Epithelial cell of proximal tubule (primary cell): ENCODE measurements around the gene SIRPB2. TPM values are rescaled to one million over a fixed set of nuclear protein-coding genes. Genes with fewer than 3 reads are reported as not detected.

ENCODE experiments used
- DNase-seq: peaks from one replicate; pipeline ENCODE4 v3.0.0-alpha.2; 2011; ENCODE audit warnings: low read depth
- H3K4me3 ChIP-seq: 2 replicates; pipeline ENCODE4 v1.5.1; 2011; ENCODE audit warnings: low read depth, mild to moderate bottlenecking, low read length
- total RNA-seq: library from RNA; depleted of rRNA; stranded (reverse); fragments of >200 nt; gene quantifications from 2 replicates; pipeline ENCODE4 v1.2.3, GENCODE V29; 2015
- TF ChIP-seq, protein P1 (sequence below): conservative IDR thresholded peaks from 2 replicates; pipeline ENCODE4 v1.5.1; 2012; ENCODE audit warnings: low read depth, mild to moderate bottlenecking, low read length

The SIRPB2 gene
- total RNA-seq, 1 donor from 2014 or later: 0.29 TPM

DNA sequence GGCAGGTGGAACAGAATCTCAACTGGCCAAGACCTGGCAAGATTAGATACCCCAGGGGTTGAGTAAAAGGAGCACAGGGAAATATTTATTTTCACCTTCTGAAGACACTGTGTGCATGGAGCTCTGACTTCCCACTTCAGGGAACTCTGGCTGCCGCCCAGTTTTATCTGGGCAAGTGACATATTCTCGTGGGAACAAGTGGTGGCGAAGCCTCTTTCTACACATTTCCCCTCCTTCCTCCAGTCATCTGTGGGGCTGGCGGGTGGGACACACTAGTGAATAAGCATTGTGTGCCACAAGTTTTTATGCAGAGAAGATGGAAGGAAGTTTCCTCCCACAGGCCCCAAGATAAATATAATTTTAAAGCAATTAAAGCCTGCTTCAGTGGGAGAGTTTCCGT is 48.1 kb downstream of the SIRPB2 start:
- TF ChIP-seq, protein P1, sequence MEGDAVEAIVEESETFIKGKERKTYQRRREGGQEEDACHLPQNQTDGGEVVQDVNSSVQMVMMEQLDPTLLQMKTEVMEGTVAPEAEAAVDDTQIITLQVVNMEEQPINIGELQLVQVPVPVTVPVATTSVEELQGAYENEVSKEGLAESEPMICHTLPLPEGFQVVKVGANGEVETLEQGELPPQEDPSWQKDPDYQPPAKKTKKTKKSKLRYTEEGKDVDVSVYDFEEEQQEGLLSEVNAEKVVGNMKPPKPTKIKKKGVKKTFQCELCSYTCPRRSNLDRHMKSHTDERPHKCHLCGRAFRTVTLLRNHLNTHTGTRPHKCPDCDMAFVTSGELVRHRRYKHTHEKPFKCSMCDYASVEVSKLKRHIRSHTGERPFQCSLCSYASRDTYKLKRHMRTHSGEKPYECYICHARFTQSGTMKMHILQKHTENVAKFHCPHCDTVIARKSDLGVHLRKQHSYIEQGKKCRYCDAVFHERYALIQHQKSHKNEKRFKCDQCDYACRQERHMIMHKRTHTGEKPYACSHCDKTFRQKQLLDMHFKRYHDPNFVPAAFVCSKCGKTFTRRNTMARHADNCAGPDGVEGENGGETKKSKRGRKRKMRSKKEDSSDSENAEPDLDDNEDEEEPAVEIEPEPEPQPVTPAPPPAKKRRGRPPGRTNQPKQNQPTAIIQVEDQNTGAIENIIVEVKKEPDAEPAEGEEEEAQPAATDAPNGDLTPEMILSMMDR: no peak
- no peak for DNase-seq
- no peak overlapping the region for H3K4me3 ChIP-seq

DNA sequence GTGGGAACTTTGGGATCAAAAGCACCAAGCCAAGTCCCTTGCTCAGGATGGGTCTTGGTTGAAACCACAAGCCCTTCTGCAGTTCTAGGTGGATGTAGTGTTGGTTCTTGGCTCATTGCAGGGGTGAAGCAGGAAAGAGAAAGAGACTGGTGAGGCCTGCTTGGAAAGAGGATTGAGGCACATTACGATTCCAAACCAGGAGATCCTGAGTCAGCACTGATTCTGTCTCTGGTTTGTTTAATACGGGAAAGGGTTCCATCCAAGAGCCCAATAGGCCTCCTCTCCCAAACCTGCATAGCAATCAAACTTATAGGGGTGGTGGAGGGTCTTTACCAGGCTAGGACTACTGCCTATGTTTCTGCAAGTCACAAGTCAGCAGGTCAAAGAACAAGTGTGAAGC is 48.9 kb downstream of the SIRPB2 start:
- H3K4me3 ChIP-seq: no peak overlapping the region
- TF ChIP-seq, protein P1: no peak

DNA sequence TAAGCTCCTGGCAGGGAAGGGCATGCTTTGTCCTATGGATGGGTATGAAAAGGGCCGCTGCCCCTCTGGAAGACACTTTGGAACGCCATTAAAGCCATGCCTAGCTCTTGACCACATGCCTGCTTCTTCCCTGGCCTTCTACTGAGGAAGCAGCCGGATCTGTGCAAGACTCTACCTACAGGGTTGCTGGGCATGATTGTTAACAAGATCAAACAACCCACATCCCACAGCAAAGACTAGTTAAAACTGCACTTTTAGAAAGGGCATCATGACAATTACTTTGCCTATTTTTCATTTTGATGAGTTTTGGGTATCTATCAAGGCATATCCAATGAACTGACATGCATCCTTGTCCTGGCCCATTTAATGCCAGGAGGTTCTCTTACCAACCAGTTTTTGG is 50.1 kb downstream of the SIRPB2 start:
- H3K4me3 ChIP-seq: no peak overlapping the region
- TF ChIP-seq, protein P1: no peak
- no peak for DNase-seq

More for the DNA sequence above, 48.9 kb downstream of the SIRPB2 start:
- DNase-seq: no peak

DNA sequence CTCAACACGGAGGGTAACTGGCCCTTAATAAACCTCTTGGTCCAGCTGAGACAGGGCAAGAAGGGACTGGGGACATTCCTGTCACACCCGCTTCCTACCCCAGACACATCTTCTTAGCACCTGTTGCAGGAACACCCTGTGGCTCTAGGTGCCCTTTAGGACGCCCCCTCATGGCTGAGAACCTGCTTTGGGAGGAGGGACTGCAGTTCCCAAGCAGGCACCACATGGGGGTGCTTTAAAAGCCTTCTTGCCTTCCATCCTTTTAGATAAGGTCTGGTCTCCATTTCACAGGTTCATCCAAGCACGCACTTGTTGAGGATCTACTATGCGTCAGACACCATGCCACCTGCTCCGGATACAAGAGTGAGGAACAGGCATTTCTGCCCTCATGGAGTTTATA is 51.2 kb downstream of the SIRPB2 start:
- TF ChIP-seq, protein P1: peak; percentile 57
- DNase-seq: no peak
- H3K4me3 ChIP-seq: no peak overlapping the region

DNA sequence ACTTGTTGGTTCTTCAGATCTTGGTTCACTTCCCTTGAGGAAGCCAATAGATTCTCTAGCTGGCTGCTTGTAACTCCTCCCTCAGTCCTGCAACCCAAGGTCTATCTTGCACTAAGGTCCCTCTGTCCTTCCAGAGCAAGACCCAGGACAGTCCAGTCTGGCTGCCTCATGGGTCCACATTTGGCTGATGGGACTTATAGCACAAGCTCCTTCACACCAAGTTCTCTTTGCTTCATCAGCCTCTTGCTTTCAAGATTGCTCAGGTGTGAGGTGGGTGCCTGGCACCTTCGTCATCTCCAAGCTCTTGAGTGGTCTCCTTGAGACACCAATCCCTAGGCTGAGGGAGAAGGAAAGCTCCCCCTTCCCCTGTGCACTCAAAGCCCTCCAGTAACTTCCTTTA is 52.9 kb downstream of the SIRPB2 start:
- H3K4me3 ChIP-seq: no peak overlapping the region
- DNase-seq: no peak
- TF ChIP-seq, protein P1: no peak

DNA sequence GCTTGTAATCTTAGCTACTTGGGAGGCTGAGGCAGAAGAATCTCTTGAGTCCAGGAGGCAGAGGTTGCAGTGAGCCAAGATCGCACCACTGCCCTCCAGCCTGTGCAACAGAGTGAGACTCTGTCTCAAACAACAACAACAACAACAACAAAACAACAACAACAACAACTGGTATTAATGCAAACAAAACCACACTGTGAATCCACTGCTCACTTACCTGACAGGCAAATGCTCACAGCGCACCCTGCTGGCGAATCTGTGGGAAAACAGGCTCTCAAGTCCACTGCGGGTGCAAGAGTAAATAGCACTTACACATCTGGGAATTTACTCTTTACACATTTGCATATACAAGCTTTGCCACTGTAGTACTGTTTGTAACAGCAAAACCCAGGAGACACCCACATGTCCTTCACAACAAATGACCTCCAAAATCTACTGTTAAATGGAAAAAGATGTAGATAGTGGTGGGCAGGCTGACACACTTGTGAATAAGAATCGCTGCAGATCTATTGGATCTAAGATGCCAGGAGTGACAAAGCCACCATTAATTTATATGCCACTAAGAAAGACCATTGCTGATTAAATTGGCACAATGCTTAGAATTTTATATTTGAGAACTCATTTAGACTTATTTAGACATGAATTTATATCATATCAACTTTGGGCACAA is 53.9 kb downstream of the SIRPB2 start:
- TF ChIP-seq, protein P1: peak; percentile 90
- DNase-seq: no peak
- no peak overlapping the region for H3K4me3 ChIP-seq

DNA sequence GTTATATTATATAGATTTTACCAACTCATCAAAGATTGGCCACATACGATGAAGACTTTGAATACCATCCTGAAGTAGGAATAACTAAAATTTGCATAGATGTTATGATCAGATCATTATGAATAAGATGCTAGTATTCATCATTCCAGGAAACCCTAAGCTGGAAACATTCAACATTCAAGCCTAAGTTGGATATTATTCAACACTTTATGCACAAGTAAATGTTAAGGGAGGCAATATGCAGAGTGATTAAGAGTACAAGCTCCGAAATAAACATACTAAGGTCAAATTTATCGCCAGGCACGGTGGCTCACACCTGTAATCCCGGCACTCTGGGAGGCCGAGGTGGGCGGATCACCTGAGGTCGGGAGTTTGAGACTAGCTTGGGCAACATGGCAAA is 55.0 kb downstream of the SIRPB2 start:
- TF ChIP-seq, protein P1: no peak
- no peak overlapping the region for H3K4me3 ChIP-seq
- DNase-seq: no peak
